ENCODE measurements around the gene CRTC3.

DNA sequence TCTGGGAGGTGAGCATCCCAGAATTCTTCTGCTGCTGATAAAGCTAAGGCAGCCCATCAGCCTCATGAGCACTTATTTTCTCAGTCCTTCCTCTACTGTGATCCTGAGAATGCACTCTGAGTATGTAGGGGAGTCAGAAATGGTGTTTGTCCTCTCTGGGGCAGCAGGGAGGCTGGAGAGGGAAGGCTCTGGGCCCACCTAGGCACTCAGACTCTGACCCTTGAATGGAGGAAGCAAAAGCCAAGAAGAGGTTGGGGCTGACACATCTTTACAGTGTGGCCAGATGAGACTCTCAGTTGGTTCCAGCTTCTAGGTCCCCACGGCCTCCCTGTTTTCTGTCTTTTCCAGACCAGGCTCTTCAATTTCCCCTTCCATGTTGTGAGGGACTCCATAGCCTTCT lies 151.3 kb downstream of the CRTC3 start:
- no peak for TF ChIP-seq CTCF (IDR thresholded peaks at IDR 0.05)
- no peak for TF ChIP-seq POLR2AphosphoS5 (IDR thresholded peaks at IDR 0.05; ENCODE audit: low read depth, low read length)
- no peak for TF ChIP-seq SIN3A (IDR thresholded peaks at IDR 0.05; ENCODE audit: borderline replicate concordance, insufficient read depth, low read depth, low read length)

Data from Panc1 (cell line).